ENCODE results near the gene LPP. TPM values are rescaled to one million over a fixed set of nuclear protein-coding genes. Genes with fewer than 3 reads are reported as not detected.

LPP gene
- total and polyA plus RNA-seq, 2 donors (not counting 1 experiment from before 2014, with no cell fraction given) = 7.6 to 81.7 TPM

GRCh38 chr3:188742755-188743550 lies 589.0 kb downstream of the LPP start:
- Mint-ChIP-seq H3K9me3 (ENCODE audit: insufficient read depth) (no peaks in the 10 kb centered on the region), H3K4me1 (no peaks in the 10 kb centered on the region), H3K4me3 (no peak overlapping the region), H3K27ac (no peak overlapping the region), H3K27me3 (no peaks in the 10 kb centered on the region)
- Histone ChIP-seq H3K79me2 (ENCODE audit: control insufficient read depth, insufficient read depth, low read length) (no peaks in the 10 kb centered on the region), H3K36me3 (replicated peaks in 1 of 2; ENCODE audit: control extremely low read depth in 1 of 2, control insufficient read depth in 1 of 2, extremely low read depth in 1 of 2, insufficient read depth in 2 of 2, low read length in 1 of 2) (no peaks in the 10 kb centered on the region), H4K20me1 (ENCODE audit: control insufficient read depth, insufficient read depth, low read length, poor library complexity, severe bottlenecking) (no peaks in the 10 kb centered on the region), H3K4me2 (replicated peaks; ENCODE audit: low read depth, low read length, poor library complexity, severe bottlenecking) (no peak overlapping the region), H3K9ac (ENCODE audit: low read length) (no peak overlapping the region), H3K4me3 (ENCODE audit: control extremely low read depth in 1 of 5, extremely low read depth in 1 of 5, insufficient read depth in 1 of 5, low read depth in 2 of 5, low read length in 4 of 5) (no peak overlapping the region), H3K27ac (ENCODE audit: low read length in 2 of 2) (no peak overlapping the region), H3K27me3 (replicated peaks in 1 of 4; ENCODE audit: control extremely low read depth in 1 of 4, control insufficient read depth in 3 of 4, insufficient read depth in 4 of 4, low read length in 3 of 4) (no peaks in the 10 kb centered on the region), H3K9me3 (ENCODE audit: control extremely low read depth in 1 of 3, control insufficient read depth in 2 of 3, insufficient read depth in 1 of 3, low read length in 2 of 3) (no peaks in the 10 kb centered on the region), H3K4me1 (ENCODE audit: control insufficient read depth in 2 of 2, insufficient read depth in 2 of 2, low read length in 2 of 2) (no peaks in the 10 kb centered on the region), H2AFZ (ENCODE audit: insufficient read depth, low read depth, low read length, poor library complexity, severe bottlenecking) (no peak overlapping the region)
- ChIA-PET POLR2A (no interaction called here), CTCF (interaction anchor here (0.5 kb wide), 1 partner anchor 998 kb away, joined by 3 read pairs; the partner anchor contains the start of gene BCL6)
- DNase-seq (no peak), ATAC-seq (ENCODE audit: low read depth) (no peak)
- 97% methylated on average over 3 of the region's 4 CpGs for WGBS (ENCODE audit: insufficient coverage)
- intact Hi-C loops (cut with micrococcal nuclease) = loop anchor here (10.0 kb wide), 1 partner anchor 768 kb away; no protein-coding TSS in a partner anchor
- no peak for TF ChIP-seq CTCF (IDR thresholded peaks at IDR 0.05)
- no peak for TF ChIP-seq EZH2 (IDR thresholded peaks at IDR 0.05; ENCODE audit: borderline replicate concordance, insufficient read depth, low read depth, low read length, poor library complexity, severe bottlenecking)

GRCh38 chr3:188744166-188744565 lies 590.2 kb downstream of the LPP start:
- H2AFZ ChIP-seq (ENCODE audit: insufficient read depth, low read depth, low read length, poor library complexity, severe bottlenecking) = no peak overlapping the region
- POLR2A ChIA-PET = interaction anchor here (0.6 kb wide), 1 partner anchor 9 kb away, joined by 4 read pairs; no protein-coding TSS in a partner anchor
- no peak overlapping the region for H3K4me3 ChIP-seq (ENCODE audit: control extremely low read depth in 1 of 5, extremely low read depth in 1 of 5, insufficient read depth in 1 of 5, low read depth in 2 of 5, low read length in 4 of 5)
- H4K20me1 ChIP-seq (ENCODE audit: control insufficient read depth, insufficient read depth, low read length, poor library complexity, severe bottlenecking) = no peaks in the 10 kb centered on the region
- H3K27me3 ChIP-seq (replicated peaks in 1 of 4; ENCODE audit: control extremely low read depth in 1 of 4, control insufficient read depth in 3 of 4, insufficient read depth in 4 of 4, low read length in 3 of 4) = no peaks in the 10 kb centered on the region
- no peaks in the 10 kb centered on the region for H3K27me3 Mint-ChIP-seq
- ATAC-seq (ENCODE audit: low read depth) (no peak), DNase-seq (no peak)
- intact Hi-C loops (cut with micrococcal nuclease) = loop anchor here (10.0 kb wide), 1 partner anchor 769 kb away; no protein-coding TSS in a partner anchor
- H3K27ac ChIP-seq (ENCODE audit: low read length in 2 of 2) = no peak overlapping the region
- no peaks in the 10 kb centered on the region for H3K4me1 Mint-ChIP-seq
- no CpG with 5 or more reads among the region's 2 CpGs for WGBS (ENCODE audit: insufficient coverage)
- no peak overlapping the region for H3K4me3 Mint-ChIP-seq
- no peaks in the 10 kb centered on the region for H3K4me1 ChIP-seq (ENCODE audit: control insufficient read depth in 2 of 2, insufficient read depth in 2 of 2, low read length in 2 of 2)
- TF ChIP-seq EZH2 (IDR thresholded peaks at IDR 0.05; ENCODE audit: borderline replicate concordance, insufficient read depth, low read depth, low read length, poor library complexity, severe bottlenecking) (no peak), CTCF (IDR thresholded peaks at IDR 0.05) (no peak)
- CTCF ChIA-PET = interaction anchor here (1.5 to 1.7 kb wide), 2 partner anchors 10 kb away, joined by 3 read pairs; no protein-coding TSS in a partner anchor
- no peak overlapping the region for H3K4me2 ChIP-seq (replicated peaks; ENCODE audit: low read depth, low read length, poor library complexity, severe bottlenecking)
- H3K36me3 ChIP-seq (replicated peaks in 1 of 2; ENCODE audit: control extremely low read depth in 1 of 2, control insufficient read depth in 1 of 2, extremely low read depth in 1 of 2, insufficient read depth in 2 of 2, low read length in 1 of 2) = no peaks in the 10 kb centered on the region
- H3K79me2 ChIP-seq (ENCODE audit: control insufficient read depth, insufficient read depth, low read length) = no peaks in the 10 kb centered on the region
- H3K9ac ChIP-seq (ENCODE audit: low read length) = no peak overlapping the region
- no peak overlapping the region for H3K27ac Mint-ChIP-seq
- no peaks in the 10 kb centered on the region for H3K9me3 ChIP-seq (ENCODE audit: control extremely low read depth in 1 of 3, control insufficient read depth in 2 of 3, insufficient read depth in 1 of 3, low read length in 2 of 3)
- no peaks in the 10 kb centered on the region for H3K9me3 Mint-ChIP-seq (ENCODE audit: insufficient read depth)
